CD4-positive, alpha-beta T cell (primary cell): Measurements from ENCODE around the gene INTS4. TPM values are rescaled to one million over a fixed set of nuclear protein-coding genes. Genes with fewer than 3 reads are reported as not detected.
A peak's percentile ranks its signal among the peaks of the same experiment; 100 is the strongest.
"Not testable (repeated sequence)": the region's sequence is repeated elsewhere in the genome, so short reads cannot be mapped to it uniquely, and the experiment has no call there.

Experiments used
- ATAC-seq: fragments of 200-7000 bp; cut with Tn5 transposase; one replicate; pipeline ENCODE4 v1.10.0; 2022; ENCODE audit warnings: mild to moderate bottlenecking; ENCODE audit not compliant: poor library complexity
- CTCF ChIA-PET: fragments of 350-600 bp; sonication (Branson Sonifier 250); formaldehyde crosslinking; loops from one replicate; lab custom pipeline; 2021; ENCODE audit warnings: antibody characterized with exemption, inconsistent platforms; lab: Charles Lee
- POLR2A ChIA-PET: fragments of 350-600 bp; sonication (Branson Sonifier 250); formaldehyde crosslinking; loops from one replicate; lab custom pipeline; 2021; ENCODE audit warnings: antibody characterized with exemption, inconsistent platforms; lab: Charles Lee
- DNase-seq, 14 experiments: peaks; one replicate each; pipeline ENCODE4 v3.0.0-alpha.2; 2013 to 2020; ENCODE audit warnings: mixed read lengths in 2 of 14
- H3K27ac ChIP-seq, 2 donors: one replicate each; pipeline versions ENCODE4 v1.5.1 to v1.7.0; 2013; ENCODE audit warnings: low read length in 2 of 2, low read depth in 1 of 2, mild to moderate bottlenecking in 1 of 2
- H3K27me3 ChIP-seq, 2 experiments: 1 replicate in 1 of 2; 2 replicates in 1 of 2; pipeline versions ENCODE4 v1.6.1 to v1.7.0; 2013; ENCODE audit warnings: low read length in 2 of 2, control low read depth in 1 of 2, mild to moderate bottlenecking in 1 of 2, moderate library complexity in 1 of 2; ENCODE audit not compliant: insufficient read depth in 2 of 2, control insufficient read depth in 1 of 2
- H3K36me3 ChIP-seq: one replicate; pipeline ENCODE4 v1.6.1; 2013; ENCODE audit warnings: low read length, control low read depth; ENCODE audit not compliant: insufficient read depth
- H3K4me1 ChIP-seq: one replicate; pipeline ENCODE4 v1.6.1; 2013; ENCODE audit warnings: low read length, control low read depth; ENCODE audit not compliant: insufficient read depth
- H3K4me3 ChIP-seq: one replicate; pipeline ENCODE4 v1.5.1; 2013; ENCODE audit warnings: mild to moderate bottlenecking, low read length, moderate library complexity
- H3K9me3 ChIP-seq, 2 experiments: 1 replicate in 1 of 2; 2 replicates in 1 of 2; pipeline versions ENCODE4 v1.6.1 to v1.7.0; 2013; ENCODE audit warnings: low read length in 2 of 2, mild to moderate bottlenecking in 2 of 2, control low read depth in 1 of 2, moderate library complexity in 1 of 2; ENCODE audit not compliant: control insufficient read depth in 1 of 2, insufficient read depth in 1 of 2
- H3K27ac Mint-ChIP-seq: one replicate; pipeline ENCODE4 v1.8.0; 2020; ENCODE audit warnings: mixed read lengths
- H3K27me3 Mint-ChIP-seq: one replicate; pipeline ENCODE4 v1.8.0; 2021; ENCODE audit warnings: mixed read lengths
- H3K36me3 Mint-ChIP-seq: one replicate; pipeline ENCODE4 v1.8.0; 2021; ENCODE audit warnings: low read depth, mixed read lengths
- H3K4me1 Mint-ChIP-seq: one replicate; pipeline ENCODE4 v1.8.0; 2021; ENCODE audit warnings: low read depth, mixed read lengths
- H3K4me3 Mint-ChIP-seq: one replicate; pipeline ENCODE4 v1.8.0; 2020; ENCODE audit warnings: mild to moderate bottlenecking, mixed read lengths
- H3K9me3 Mint-ChIP-seq: one replicate; pipeline ENCODE4 v1.8.0; 2020; ENCODE audit warnings: mixed read lengths
- CTCF ChIP-seq: fragments of 200-600 bp; IDR thresholded peaks from one replicate; pipeline ENCODE4 v1.8.0; 2022; ENCODE audit warnings: antibody characterized with exemption, mild to moderate bottlenecking
- intact Hi-C, 2 experiments: fragments of 100-400 bp; cut with DNase I in 1 of 2; cut with micrococcal nuclease in 1 of 2; formaldehyde crosslinking; loops; one replicate each; pipeline versions ENCODE4 v1.15.1 to v1.9.0; 2023 to 2025; cut with DNase I, micrococcal nuclease
- total RNA-seq, 174 experiments: library from RNA in 2 of 174; stranded (reverse) in 2 of 174; gene quantifications; one replicate each; pipeline ENCODE4 v1.2.3 and lab custom pipeline; 2021 to 2026

INTS4 gene
- total RNA-seq, 2 experiments from 2014 or later: 46.5 to 49.2 TPM

GRCh38 chr11:77851503-77851902 lies 143.0 kb downstream of the INTS4 start:
- no peak overlapping the region for H3K27ac Mint-ChIP-seq
- CTCF ChIA-PET: no interaction called here
- no peaks in the 10 kb centered on the region for H3K27me3 ChIP-seq

GRCh38 chr11:77843700-77844099 lies 150.8 kb downstream of the INTS4 start:
- H3K27me3 ChIP-seq, intact Hi-C loops, H3K4me3 Mint-ChIP-seq, H3K4me3 ChIP-seq, ATAC-seq, H3K27ac ChIP-seq, H3K27me3 Mint-ChIP-seq, POLR2A ChIA-PET, DNase-seq, H3K27ac Mint-ChIP-seq, H3K4me1 ChIP-seq, CTCF ChIA-PET, H3K4me1 Mint-ChIP-seq: not testable (repeated sequence)
- H3K36me3 Mint-ChIP-seq: peaks cover 75% of the 10 kb centered on the region
- peaks cover 5 to 10% of the 10 kb centered on the region in 2 experiments for H3K9me3 ChIP-seq
- H3K36me3 ChIP-seq: peaks cover 12% of the 10 kb centered on the region
- peaks cover 10% of the 10 kb centered on the region for H3K9me3 Mint-ChIP-seq

More at GRCh38 chr11:77851503-77851902, 143.0 kb downstream of the INTS4 start:
- no peak overlapping the region for H3K4me3 ChIP-seq
- intact Hi-C loops: no loop called here
- peaks cover 83% of the 10 kb centered on the region for H3K36me3 Mint-ChIP-seq
- POLR2A ChIA-PET: no interaction called here
- ATAC-seq (no peak), DNase-seq (no peak)
- H3K27me3 Mint-ChIP-seq: no peaks in the 10 kb centered on the region
- peaks cover 12 to 22% of the 10 kb centered on the region in 2 experiments for H3K9me3 ChIP-seq
- TF ChIP-seq CTCF: no peak
- H3K4me1 ChIP-seq: no peaks in the 10 kb centered on the region
- H3K9me3 Mint-ChIP-seq: peaks cover 9% of the 10 kb centered on the region
- H3K27ac ChIP-seq: no peak overlapping the region
- peaks cover 9% of the 10 kb centered on the region for H3K36me3 ChIP-seq
- no peak overlapping the region for H3K4me3 Mint-ChIP-seq
- H3K4me1 Mint-ChIP-seq: no peaks in the 10 kb centered on the region

GRCh38 chr11:77842441-77843121 lies 151.9 kb downstream of the INTS4 start:
- ChIA-PET CTCF (no interaction called here), POLR2A (no interaction called here)
- no peak for DNase-seq
- Histone ChIP-seq H3K9me3 (peaks cover 5 to 10% of the 10 kb centered on the region in 2 experiments), H3K27me3 (no peaks in the 10 kb centered on the region), H3K4me3 (no peak overlapping the region), H3K27ac (no peak overlapping the region), H3K36me3 (peaks cover 12% of the 10 kb centered on the region), H3K4me1 (no peaks in the 10 kb centered on the region)
- ATAC-seq: no peak
- Mint-ChIP-seq H3K4me3 (no peak overlapping the region), H3K36me3 (peaks cover 67% of the 10 kb centered on the region), H3K27me3 (no peaks in the 10 kb centered on the region), H3K4me1 (no peaks in the 10 kb centered on the region), H3K9me3 (peaks cover 10% of the 10 kb centered on the region), H3K27ac (no peak overlapping the region)
- intact Hi-C loops: no loop called here
- TF ChIP-seq CTCF: no peak

GRCh38 chr11:77833302-77833701 lies 161.2 kb downstream of the INTS4 start:
- no peak overlapping the region for H3K27ac Mint-ChIP-seq
- intact Hi-C loops: no loop called here

More at GRCh38 chr11:77833302-77833701, 161.2 kb downstream of the INTS4 start:
- TF ChIP-seq CTCF: no peak
- CTCF ChIA-PET: no interaction called here
- no peak overlapping the region for H3K27ac ChIP-seq
- no peak for ATAC-seq
- POLR2A ChIA-PET: no interaction called here
- no peaks in the 10 kb centered on the region for H3K36me3 ChIP-seq
- Mint-ChIP-seq H3K36me3 (no peaks in the 10 kb centered on the region), H3K9me3 (no peaks in the 10 kb centered on the region), H3K4me3 (no peak overlapping the region), H3K4me1 (no peaks in the 10 kb centered on the region), H3K27me3 (no peaks in the 10 kb centered on the region)
- H3K27me3 ChIP-seq: no peaks in the 10 kb centered on the region
- DNase-seq: peak in 1 of 14 experiments; percentile 18
- H3K4me1 ChIP-seq: no peaks in the 10 kb centered on the region
- H3K4me3 ChIP-seq: no peak overlapping the region
- no peaks in the 10 kb centered on the region for H3K9me3 ChIP-seq
